ENCODE data around the gene SIDT1.
A peak's percentile ranks its signal among the peaks of the same experiment; 100 is the strongest.

SIDT1 gene

GRCh38 chr3:113531826-113532697 is at the start of gene SIDT1:
Gene SIDT1, plus strand, starts transcription at chr3:113532555. Its CDS starts 467 bp downstream, at chr3:113533022.
- peak in 2 of 3 experiments; percentile 33 to 63 for DNase-seq (ENCODE audit: low read depth in 3 of 3)

GRCh38 chr3:113485161-113485609 is 47.2 kb upstream of the SIDT1 start:
- DNase-seq (ENCODE audit: low read depth in 3 of 3): no peak

GRCh38 chr3:113495035-113495434 is 37.3 kb upstream of the SIDT1 start:
- no peak for DNase-seq (ENCODE audit: low read depth in 3 of 3)

- no peak for DNase-seq (ENCODE audit: low read depth in 3 of 3)
These were observed 35.4 kb upstream of the SIDT1 start for GRCh38 chr3:113496924-113497323.

GRCh38 chr3:113498221-113499005 is 33.9 kb upstream of the SIDT1 start:
- no peak for DNase-seq (ENCODE audit: low read depth in 3 of 3)

- DNase-seq (ENCODE audit: low read depth in 3 of 3): no peak
These were observed 33.3 kb upstream of the SIDT1 start for GRCh38 chr3:113499081-113499480.

- no peak for DNase-seq (ENCODE audit: low read depth in 3 of 3)
These were observed 30.8 kb upstream of the SIDT1 start for GRCh38 chr3:113501597-113501996.

GRCh38 chr3:113505867-113506266 is 26.5 kb upstream of the SIDT1 start:
- DNase-seq (ENCODE audit: low read depth in 3 of 3): no peak

GRCh38 chr3:113507501-113508067 is 24.8 kb upstream of the SIDT1 start:
- DNase-seq (ENCODE audit: low read depth in 3 of 3): no peak

GRCh38 chr3:113508966-113509365 is 23.4 kb upstream of the SIDT1 start:
- no peak for DNase-seq (ENCODE audit: low read depth in 3 of 3)

GRCh38 chr3:113514265-113514769 is 18.0 kb upstream of the SIDT1 start:
- DNase-seq (ENCODE audit: low read depth in 3 of 3): no peak

- DNase-seq (ENCODE audit: low read depth in 3 of 3): no peak
These were observed 16.2 kb upstream of the SIDT1 start for GRCh38 chr3:113516115-113516505.

GRCh38 chr3:113521981-113522380 is 10.4 kb upstream of the SIDT1 start:
- no peak for DNase-seq (ENCODE audit: low read depth in 3 of 3)

- DNase-seq (ENCODE audit: low read depth in 3 of 3): no peak
These were observed 9.1 kb upstream of the SIDT1 start for GRCh38 chr3:113523241-113523640.

GRCh38 chr3:113532698-113533533 is 561 bp downstream of the SIDT1 start:
- DNase-seq (ENCODE audit: low read depth in 3 of 3): peak in 2 of 3 experiments; percentile 13 to 42

GRCh38 chr3:113533534-113533892 is 1.2 kb downstream of the SIDT1 start:
- peak in 1 of 3 experiments; percentile 8 for DNase-seq (ENCODE audit: low read depth in 3 of 3)

GRCh38 chr3:113534365-113534764 is 2.0 kb downstream of the SIDT1 start:
- no peak for DNase-seq (ENCODE audit: low read depth in 3 of 3)

GRCh38 chr3:113535898-113536297 is 3.5 kb downstream of the SIDT1 start:
- DNase-seq (ENCODE audit: low read depth in 3 of 3): no peak

- DNase-seq (ENCODE audit: low read depth in 3 of 3): no peak
These were observed 4.3 kb downstream of the SIDT1 start for GRCh38 chr3:113536627-113537101.

GRCh38 chr3:113537155-113537554 is 4.8 kb downstream of the SIDT1 start:
- DNase-seq (ENCODE audit: low read depth in 3 of 3): no peak

- DNase-seq (ENCODE audit: low read depth in 3 of 3): no peak
These were observed 9.2 kb downstream of the SIDT1 start for GRCh38 chr3:113541519-113541918.
